ENCODE data around the gene PHKA2.

GRCh38 chrX:18966624-18967023 lies 17.3 kb downstream of the PHKA2 start:
- TF ChIP-seq CTCF (IDR thresholded peaks at IDR 0.05) (no peak), ZFX (IDR thresholded peaks at IDR 0.05; ENCODE audit: borderline replicate concordance) (no peak)
